DND-41 (cell line): ENCODE measurements around the gene ANO9.

Experiments used
- CTCF ChIP-seq: IDR thresholded peaks from 2 replicates; pipeline ENCODE4 v1.5.1; 2012; ENCODE audit warnings: borderline replicate concordance, low read length, moderate library complexity, mild to moderate bottlenecking; ENCODE audit not compliant: poor library complexity, severe bottlenecking; ENCODE audit errors: extremely low read depth
- EZH2 ChIP-seq: IDR thresholded peaks from 3 replicates; pipeline ENCODE4 v1.6.1; 2012; ENCODE audit warnings: borderline replicate concordance, low read depth, mild to moderate bottlenecking, moderate library complexity, low read length, inconsistent platforms; ENCODE audit not compliant: severe bottlenecking

- no peak for TF ChIP-seq CTCF
- no peak for TF ChIP-seq EZH2
Measured at GRCh38 chr11:439315-440064, 2.3 kb downstream of the ANO9 start.
